Measurements from ENCODE around the gene CER1. TPM values are rescaled to one million over a fixed set of nuclear protein-coding genes. Genes with fewer than 3 reads are reported as not detected.

CER1 gene
- total RNA-seq, 2 experiments from 2014 or later = not detected

- ChIA-PET CTCF (interaction anchor here (1.3 kb wide), 1 partner anchor 20 kb away, joined by 3 read pairs; no protein-coding TSS in a partner anchor), POLR2A (no interaction called here)
- no peak overlapping the region for H3K4me3 Mint-ChIP-seq
- ATAC-seq (ENCODE audit: poor library complexity) = no peak
- no peaks in the 10 kb centered on the region for H3K36me3 ChIP-seq (ENCODE audit: insufficient read depth, low read length)
- no peak overlapping the region for H3K4me3 ChIP-seq (ENCODE audit: low read length)
- peaks cover 59% of the 10 kb centered on the region for H3K27me3 Mint-ChIP-seq
- no peak overlapping the region for H3K27ac Mint-ChIP-seq
- intact Hi-C loops (cut with DNase I, micrococcal nuclease) = no loop called here
- peaks cover 0 to 17% of the 10 kb centered on the region in 2 experiments for H3K9me3 ChIP-seq (ENCODE audit: control insufficient read depth in 1 of 2, insufficient read depth in 1 of 2, low read length in 2 of 2)
- peaks cover 3% of the 10 kb centered on the region for H3K36me3 Mint-ChIP-seq (ENCODE audit: low read depth)
- no peaks in the 10 kb centered on the region for H3K4me1 Mint-ChIP-seq (ENCODE audit: low read depth)
- H3K27ac ChIP-seq (ENCODE audit: low read depth in 1 of 2, low read length in 2 of 2) = no peak overlapping the region
- no peaks in the 10 kb centered on the region for H3K4me1 ChIP-seq (ENCODE audit: insufficient read depth, low read length)
- no peak for TF ChIP-seq CTCF (IDR thresholded peaks at IDR 0.05)
- peaks cover 14% of the 10 kb centered on the region for H3K9me3 Mint-ChIP-seq
- no peak for DNase-seq
- peaks cover 0 to 4% of the 10 kb centered on the region in 2 experiments for H3K27me3 ChIP-seq (ENCODE audit: control insufficient read depth in 1 of 2, insufficient read depth in 2 of 2, low read length in 2 of 2)
Observed at GRCh38 chr9:14710804-14711203, 11.7 kb downstream of the CER1 start.

- H3K27me3 ChIP-seq (ENCODE audit: control insufficient read depth in 1 of 2, insufficient read depth in 2 of 2, low read length in 2 of 2) = peaks cover 0 to under 1% of the 10 kb centered on the region in 2 experiments
- Mint-ChIP-seq H3K27ac (no peak overlapping the region), H3K27me3 (peaks cover 36% of the 10 kb centered on the region)
Observed at GRCh38 chr9:14706530-14707140, 15.9 kb downstream of the CER1 start.

GRCh38 chr9:14705079-14705478, 17.5 kb downstream of the CER1 start:
- Mint-ChIP-seq H3K27ac (no peak overlapping the region), H3K36me3 (ENCODE audit: low read depth) (peaks cover 9% of the 10 kb centered on the region), H3K27me3 (peaks cover 36% of the 10 kb centered on the region), H3K4me1 (ENCODE audit: low read depth) (no peaks in the 10 kb centered on the region), H3K9me3 (peaks cover 18% of the 10 kb centered on the region), H3K4me3 (no peak overlapping the region)
- CTCF ChIA-PET = interaction anchor here (1.3 kb wide), 1 partner anchor 11 kb away, joined by 4 read pairs; no protein-coding TSS in a partner anchor
- POLR2A ChIA-PET = no interaction called here
- Histone ChIP-seq H3K4me3 (ENCODE audit: low read length) (no peak overlapping the region), H3K27ac (ENCODE audit: low read depth in 1 of 2, low read length in 2 of 2) (no peak overlapping the region), H3K27me3 (ENCODE audit: control insufficient read depth in 1 of 2, insufficient read depth in 2 of 2, low read length in 2 of 2) (peaks cover 0 to 6% of the 10 kb centered on the region in 2 experiments), H3K4me1 (ENCODE audit: insufficient read depth, low read length) (no peaks in the 10 kb centered on the region), H3K9me3 (ENCODE audit: control insufficient read depth in 1 of 2, insufficient read depth in 1 of 2, low read length in 2 of 2) (peaks cover 9 to 37% of the 10 kb centered on the region in 2 experiments), H3K36me3 (ENCODE audit: insufficient read depth, low read length) (no peaks in the 10 kb centered on the region)
- intact Hi-C loops (cut with DNase I, micrococcal nuclease) = no loop called here
- no peak for ATAC-seq (ENCODE audit: poor library complexity)
- TF ChIP-seq CTCF (IDR thresholded peaks at IDR 0.05) = no peak
- DNase-seq = no peak

More at GRCh38 chr9:14706530-14707140, 15.9 kb downstream of the CER1 start:
- POLR2A ChIA-PET = no interaction called here
- Histone ChIP-seq H3K9me3 (ENCODE audit: control insufficient read depth in 1 of 2, insufficient read depth in 1 of 2, low read length in 2 of 2) (peaks cover 9 to 37% of the 10 kb centered on the region in 2 experiments), H3K27ac (ENCODE audit: low read depth in 1 of 2, low read length in 2 of 2) (no peak overlapping the region), H3K4me1 (ENCODE audit: insufficient read depth, low read length) (no peaks in the 10 kb centered on the region), H3K36me3 (ENCODE audit: insufficient read depth, low read length) (no peaks in the 10 kb centered on the region), H3K4me3 (ENCODE audit: low read length) (no peak overlapping the region)
- Mint-ChIP-seq H3K36me3 (ENCODE audit: low read depth) (peaks cover 9% of the 10 kb centered on the region), H3K9me3 (peaks cover 18% of the 10 kb centered on the region), H3K4me1 (ENCODE audit: low read depth) (no peaks in the 10 kb centered on the region), H3K4me3 (no peak overlapping the region)
- CTCF ChIA-PET = interaction anchor here (1.3 kb wide), 1 partner anchor 10 kb away, joined by 4 read pairs; no protein-coding TSS in a partner anchor
- intact Hi-C loops (cut with DNase I, micrococcal nuclease) = no loop called here
- TF ChIP-seq CTCF (IDR thresholded peaks at IDR 0.05) = no peak
- DNase-seq (no peak), ATAC-seq (ENCODE audit: poor library complexity) (no peak)
